Keratinocyte (primary cell): ENCODE measurements around the gene SLC12A9. TPM values are rescaled to one million over a fixed set of nuclear protein-coding genes. Genes with fewer than 3 reads are reported as not detected.

ENCODE experiments used
- DNase-seq: peaks from one replicate; pipeline ENCODE4 v3.0.0-alpha.2; 2011; ENCODE audit warnings: low read depth, missing footprints, low spot score
- FAIRE-seq: peaks from 2 replicates; lab custom pipeline; 2011; peaks lifted over from hg19 to GRCh38; lab: Jason Lieb, UNC
- H2AFZ ChIP-seq: 2 replicates; pipeline ENCODE4 v1.6.0; 2012; ENCODE audit warnings: low read length, control low read depth, inconsistent platforms; ENCODE audit not compliant: control insufficient read depth
- H3K27ac ChIP-seq: 2 replicates; pipeline ENCODE4 v1.5.1; 2011; ENCODE audit warnings: low read length; ENCODE audit not compliant: control insufficient read depth, insufficient read depth
- H3K27me3 ChIP-seq: 3 replicates; pipeline ENCODE4 v1.6.0; 2011; ENCODE audit warnings: low read length; ENCODE audit not compliant: control insufficient read depth, insufficient read depth; ENCODE audit errors: extremely low read depth
- H3K36me3 ChIP-seq, 2 experiments: 2 replicates in 1 of 2; 3 replicates in 1 of 2; pipeline ENCODE4 v1.5.1; 2011; ENCODE audit warnings: low read length in 2 of 2, mild to moderate bottlenecking in 1 of 2; ENCODE audit not compliant: control insufficient read depth in 2 of 2, insufficient read depth in 2 of 2; ENCODE audit errors: extremely low read depth in 1 of 2
- H3K4me1 ChIP-seq: 3 replicates; pipeline ENCODE4 v1.5.1; 2011; ENCODE audit warnings: low read length; ENCODE audit not compliant: control insufficient read depth, insufficient read depth; ENCODE audit errors: extremely low read depth
- H3K4me2 ChIP-seq: 3 replicates; pipeline ENCODE4 v1.6.0; 2011; ENCODE audit warnings: low read depth, low read length; ENCODE audit not compliant: control insufficient read depth, insufficient read depth; ENCODE audit errors: extremely low read depth
- H3K4me3 ChIP-seq, 3 experiments: fragments of 200-600 bp in 1 of 3; sonication (generic) in 1 of 3; 2 replicates in 2 of 3; 3 replicates in 1 of 3; pipeline ENCODE4 v1.5.1; 2011 to 2016; ENCODE audit warnings: low read length in 3 of 3, mild to moderate bottlenecking in 3 of 3, control low read depth in 2 of 3, inconsistent platforms in 1 of 3, low read depth in 1 of 3, mixed read lengths in 1 of 3, mixed run types in 1 of 3, moderate library complexity in 1 of 3; ENCODE audit not compliant: control insufficient read depth in 2 of 3, insufficient read depth in 2 of 3; ENCODE audit errors: extremely low read depth in 1 of 3
- H3K79me2 ChIP-seq: 2 replicates; pipeline ENCODE4 v1.6.0; 2012; ENCODE audit warnings: low read length; ENCODE audit not compliant: control insufficient read depth, insufficient read depth
- H3K9ac ChIP-seq: 3 replicates; pipeline ENCODE4 v1.6.0; 2011; ENCODE audit warnings: low read length; ENCODE audit not compliant: control insufficient read depth, insufficient read depth; ENCODE audit errors: extremely low read depth
- H3K9me1 ChIP-seq: 3 replicates; pipeline ENCODE4 v1.6.0; 2011; ENCODE audit warnings: low read length; ENCODE audit not compliant: control insufficient read depth, insufficient read depth; ENCODE audit errors: extremely low read depth
- H3K9me3 ChIP-seq: 2 replicates; pipeline ENCODE4 v1.5.1; 2012; ENCODE audit warnings: low read depth, low read length; ENCODE audit not compliant: control insufficient read depth
- H4K20me1 ChIP-seq: 3 replicates; pipeline ENCODE4 v1.6.0; 2011; ENCODE audit warnings: low read length; ENCODE audit not compliant: control insufficient read depth, insufficient read depth; ENCODE audit errors: extremely low read depth
- CTCF ChIP-seq, 3 experiments: IDR thresholded peaks in 1 of 3; conservative IDR thresholded peaks in 1 of 3; optimal IDR thresholded peaks in 1 of 3; 2 replicates in 2 of 3; 3 replicates in 1 of 3; pipeline versions ENCODE3 to v1.5.1; 2011; ENCODE audit warnings: low read length in 3 of 3, mild to moderate bottlenecking in 3 of 3, moderate library complexity in 2 of 3, control low read depth in 1 of 3, inconsistent platforms in 1 of 3; ENCODE audit not compliant: insufficient read depth in 2 of 3; ENCODE audit errors: extremely low read depth in 1 of 3
- EZH2 ChIP-seq: IDR thresholded peaks from one replicate; pipeline ENCODE4 v1.6.1; 2012; ENCODE audit warnings: inconsistent platforms, mild to moderate bottlenecking, low read length, moderate library complexity
- dilution Hi-C: fragments of 300-500 bp; cut with MboI; formaldehyde crosslinking; loops from one replicate; pipeline ENCODE4 v1.7.0; 2020; ENCODE audit warnings: low sequenced_read_pairs; ENCODE audit not compliant: extremely low pct_ligation_motif_present
- polyA plus RNA-seq, 5 experiments: library from polyadenylated mRNA; depleted of rRNA in 3 of 5; stranded (reverse) in 3 of 5; stranded (forward) in 1 of 5; unstranded in 1 of 5; fragments of >200 nt; gene quantifications; 1 replicate in 1 of 5; 2 replicates in 3 of 5; 3 replicates in 1 of 5; pipeline versions ENCODE4 v1.2.1 to v1.2.3, GENCODE V29; 2011 to 2012; ENCODE audit warnings: missing spikeins in 2 of 5, low read depth in 1 of 5, low replicate concordance in 1 of 5

SLC12A9 gene
- polyA plus RNA-seq, 1 donor (not counting 4 experiments of a cell fraction or from before 2014, with no cell fraction given), result 19.8 TPM

DNA sequence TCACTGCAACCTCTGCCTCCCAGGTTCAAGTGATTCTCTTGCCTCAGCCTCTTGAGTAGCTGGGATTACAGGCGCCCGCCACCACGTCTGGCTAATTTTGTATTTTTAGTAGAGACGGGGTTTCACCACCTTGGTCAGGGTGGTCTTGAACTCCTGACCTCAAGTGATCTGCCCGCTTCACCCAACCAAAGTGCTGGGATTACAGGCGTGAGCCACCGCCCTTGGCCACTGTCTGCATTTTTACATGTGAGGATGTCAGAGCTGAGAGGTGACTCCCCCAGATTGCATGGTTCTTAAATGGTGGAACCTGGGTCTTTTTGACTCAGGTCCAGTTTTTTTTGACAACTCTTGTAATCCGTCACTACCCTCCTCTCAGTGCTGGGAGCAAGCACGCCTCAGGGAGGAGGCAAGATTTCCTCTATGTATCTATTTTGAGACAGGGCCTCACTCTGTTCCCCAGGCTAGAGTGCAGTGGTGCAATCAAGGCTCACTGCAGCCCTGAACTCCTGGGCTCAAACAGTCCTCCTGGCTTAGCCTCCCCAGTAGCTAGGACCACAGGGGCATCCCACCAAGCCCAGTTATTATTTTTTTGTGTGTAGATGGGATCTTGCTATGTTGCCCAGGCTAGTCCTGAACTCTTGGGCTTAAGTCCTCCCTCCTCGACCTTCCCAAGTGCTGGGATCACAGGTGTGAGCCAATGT, 21.2 kb downstream of the SLC12A9 start:
- FAIRE-seq (no peak), DNase-seq (no peak)
- Histone ChIP-seq H3K4me1 (peaks cover 36% of the 10 kb centered on the region), H4K20me1 (peaks cover 6% of the 10 kb centered on the region), H3K36me3 (peaks cover 27 to 38% of the 10 kb centered on the region in 2 experiments), H3K27ac (peak overlapping the region; percentile 92), H3K79me2 (peaks cover 86% of the 10 kb centered on the region), H3K27me3 (no peaks in the 10 kb centered on the region), H3K9me1 (no peaks in the 10 kb centered on the region), H3K9me3 (no peaks in the 10 kb centered on the region), H3K4me3 (peak overlapping the region; percentile 78 to 96 (median 95)), H2AFZ (no peak overlapping the region), H3K4me2 (peak overlapping the region; percentile 94), H3K9ac (peak overlapping the region; percentile 93)
- dilution Hi-C loops, result no loop called here
- TF ChIP-seq EZH2 (no peak), CTCF (optimal IDR thresholded peaks at IDR 0.05 in 1 of 3, IDR thresholded peaks at IDR 0.05 in 1 of 3, conservative IDR thresholded peaks at IDR 0.05 in 1 of 3; ENCODE audit: extremely low read depth in 1 of 3, insufficient read depth in 2 of 3, low read length in 3 of 3) (no peak)

GRCh38 chr7:100874300-100874576, 21.7 kb downstream of the SLC12A9 start:
- Histone ChIP-seq H3K4me2 (peak overlapping the region; percentile 94), H3K36me3 (peaks cover 27 to 42% of the 10 kb centered on the region in 2 experiments), H3K9ac (peak overlapping the region; percentile 93), H3K4me1 (peaks cover 31% of the 10 kb centered on the region), H3K27me3 (no peaks in the 10 kb centered on the region), H3K9me1 (no peaks in the 10 kb centered on the region), H2AFZ (peak overlapping the region; percentile 87), H3K4me3 (peak overlapping the region; percentile 78 to 96 (median 95)), H3K27ac (peak overlapping the region; percentile 92), H3K79me2 (peaks cover 86% of the 10 kb centered on the region), H4K20me1 (peaks cover 6% of the 10 kb centered on the region), H3K9me3 (no peaks in the 10 kb centered on the region)
- DNase-seq, result no peak
- dilution Hi-C loops, result no loop called here
- no peak for TF ChIP-seq CTCF (optimal IDR thresholded peaks at IDR 0.05 in 1 of 3, IDR thresholded peaks at IDR 0.05 in 1 of 3, conservative IDR thresholded peaks at IDR 0.05 in 1 of 3; ENCODE audit: extremely low read depth in 1 of 3, insufficient read depth in 2 of 3, low read length in 3 of 3)
- TF ChIP-seq EZH2, result no peak
- FAIRE-seq, result no peak
